Measurements from ENCODE around the gene CEACAM19. TPM values are rescaled to one million over a fixed set of nuclear protein-coding genes. Genes with fewer than 3 reads are reported as not detected.

Gene CEACAM19
- total and polyA plus RNA-seq, 10 of the 15 experiments (the other 5 are each of a cell fraction or from before 2014, with no cell fraction given), result 0.13 to 0.31 (median 0.17) TPM; not detected in 4

- ChIA-PET CTCF (interaction anchor here (0.9 kb wide), 2 partner anchors 10 to 111 kb away, joined by 3 read pairs; no protein-coding TSS in a partner anchor), RAD21 (ENCODE audit: unreplicated experiment) (no interaction called here), POLR2A (no interaction called here), SMC1A (ENCODE audit: uncharacterized antibody, unreplicated experiment) (no interaction called here)
- no peaks in the 10 kb centered on the region for H3K27me3 ChIP-seq (replicated peaks in 1 of 2; ENCODE audit: control insufficient read depth in 2 of 2, insufficient read depth in 2 of 2, low read length in 1 of 2)
- no peaks in the 10 kb centered on the region for H3K79me2 ChIP-seq (ENCODE audit: control insufficient read depth, insufficient read depth, low read length)
- in situ Hi-C loops (cut with MboI) (no loop called here), intact Hi-C loops (cut with micrococcal nuclease; ENCODE audit: unreplicated experiment) (no loop called here)
- BruUV-seq (replicated peaks), result no TSS peak
- H3K4me3 ChIP-seq, result no peak overlapping the region
- no peaks in the 10 kb centered on the region for H4K20me1 ChIP-seq (ENCODE audit: control insufficient read depth, insufficient read depth)
- no peak overlapping the region for H2AFZ ChIP-seq (ENCODE audit: control insufficient read depth, low read depth, low read length)
- FAIRE-seq (no peak), DNase-seq (ENCODE audit: low read depth, low spot score) (no peak), ATAC-seq (no peak)
- H3K9ac ChIP-seq (ENCODE audit: control insufficient read depth, insufficient read depth, low read length), result no peak overlapping the region
- TF ChIP-seq, protein P1, sequence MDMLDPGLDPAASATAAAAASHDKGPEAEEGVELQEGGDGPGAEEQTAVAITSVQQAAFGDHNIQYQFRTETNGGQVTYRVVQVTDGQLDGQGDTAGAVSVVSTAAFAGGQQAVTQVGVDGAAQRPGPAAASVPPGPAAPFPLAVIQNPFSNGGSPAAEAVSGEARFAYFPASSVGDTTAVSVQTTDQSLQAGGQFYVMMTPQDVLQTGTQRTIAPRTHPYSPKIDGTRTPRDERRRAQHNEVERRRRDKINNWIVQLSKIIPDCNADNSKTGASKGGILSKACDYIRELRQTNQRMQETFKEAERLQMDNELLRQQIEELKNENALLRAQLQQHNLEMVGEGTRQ (IDR thresholded peaks at IDR 0.05; ENCODE audit: borderline replicate concordance, low read depth, low read length), result no peak
- TF ChIP-seq FOS (IDR thresholded peaks at IDR 0.05; ENCODE audit: borderline replicate concordance, extremely low read depth, insufficient read length) (no peak), ZNF622 (IDR thresholded peaks at IDR 0.05) (no peak), POLR2A (IDR thresholded peaks at IDR 0.05; ENCODE audit: low read depth, low read length) (no peak), RB1 (IDR thresholded peaks at IDR 0.05; ENCODE audit: borderline replicate concordance) (no peak), SPI1 (IDR thresholded peaks at IDR 0.05; ENCODE audit: borderline replicate concordance, insufficient read depth, low read depth, low read length) (no peak), CBX3 (IDR thresholded peaks at IDR 0.05; ENCODE audit: borderline replicate concordance, low read depth) (no peak)
- TF ChIP-seq, protein P2, sequence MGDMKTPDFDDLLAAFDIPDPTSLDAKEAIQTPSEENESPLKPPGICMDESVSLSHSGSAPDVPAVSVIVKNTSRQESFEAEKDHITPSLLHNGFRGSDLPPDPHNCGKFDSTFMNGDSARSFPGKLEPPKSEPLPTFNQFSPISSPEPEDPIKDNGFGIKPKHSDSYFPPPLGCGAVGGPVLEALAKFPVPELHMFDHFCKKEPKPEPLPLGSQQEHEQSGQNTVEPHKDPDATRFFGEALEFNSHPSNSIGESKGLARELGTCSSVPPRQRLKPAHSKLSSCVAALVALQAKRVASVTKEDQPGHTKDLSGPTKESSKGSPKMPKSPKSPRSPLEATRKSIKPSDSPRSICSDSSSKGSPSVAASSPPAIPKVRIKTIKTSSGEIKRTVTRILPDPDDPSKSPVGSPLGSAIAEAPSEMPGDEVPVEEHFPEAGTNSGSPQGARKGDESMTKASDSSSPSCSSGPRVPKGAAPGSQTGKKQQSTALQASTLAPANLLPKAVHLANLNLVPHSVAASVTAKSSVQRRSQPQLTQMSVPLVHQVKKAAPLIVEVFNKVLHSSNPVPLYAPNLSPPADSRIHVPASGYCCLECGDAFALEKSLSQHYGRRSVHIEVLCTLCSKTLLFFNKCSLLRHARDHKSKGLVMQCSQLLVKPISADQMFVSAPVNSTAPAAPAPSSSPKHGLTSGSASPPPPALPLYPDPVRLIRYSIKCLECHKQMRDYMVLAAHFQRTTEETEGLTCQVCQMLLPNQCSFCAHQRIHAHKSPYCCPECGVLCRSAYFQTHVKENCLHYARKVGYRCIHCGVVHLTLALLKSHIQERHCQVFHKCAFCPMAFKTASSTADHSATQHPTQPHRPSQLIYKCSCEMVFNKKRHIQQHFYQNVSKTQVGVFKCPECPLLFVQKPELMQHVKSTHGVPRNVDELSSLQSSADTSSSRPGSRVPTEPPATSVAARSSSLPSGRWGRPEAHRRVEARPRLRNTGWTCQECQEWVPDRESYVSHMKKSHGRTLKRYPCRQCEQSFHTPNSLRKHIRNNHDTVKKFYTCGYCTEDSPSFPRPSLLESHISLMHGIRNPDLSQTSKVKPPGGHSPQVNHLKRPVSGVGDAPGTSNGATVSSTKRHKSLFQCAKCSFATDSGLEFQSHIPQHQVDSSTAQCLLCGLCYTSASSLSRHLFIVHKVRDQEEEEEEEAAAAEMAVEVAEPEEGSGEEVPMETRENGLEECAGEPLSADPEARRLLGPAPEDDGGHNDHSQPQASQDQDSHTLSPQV (IDR thresholded peaks at IDR 0.05), result no peak
- no peak overlapping the region for H3K27ac ChIP-seq (ENCODE audit: control insufficient read depth, insufficient read depth)
- no peaks in the 10 kb centered on the region for H3K4me1 ChIP-seq (ENCODE audit: control insufficient read depth, insufficient read depth, low read length)
- 6% methylated on average over 4 of the region's 4 CpGs for WGBS (ENCODE audit: insufficient coverage, insufficient replicate concordance, low lambda C conversion rate, missing lambda C conversion rate)
- no peaks in the 10 kb centered on the region for H3K36me3 ChIP-seq (ENCODE audit: control insufficient read depth in 2 of 2, insufficient read depth in 2 of 2, low read length in 1 of 2)
- H3K9me3 ChIP-seq (replicated peaks; ENCODE audit: control insufficient read depth, insufficient read depth, low read length), result peaks cover 2% of the 10 kb centered on the region; the same call in 2 of the 3 replicates
- H3K4me2 ChIP-seq (ENCODE audit: control insufficient read depth, insufficient read depth), result no peak overlapping the region
These were observed 2.2 kb downstream of the CEACAM19 start for GRCh38 chr19:44673510-44673909.
